GM18519 (cell line): ENCODE data around the gene ANO2.

Experiments used
- ATAC-seq: cut with Tn5 transposase; IDR thresholded peaks from one replicate; pipeline ENCODE4 v1.9.1; 2021; ENCODE audit warnings: mild to moderate bottlenecking, moderate library complexity; ENCODE audit not compliant: unreplicated experiment, low FRiP score

The ANO2 gene

DNA sequence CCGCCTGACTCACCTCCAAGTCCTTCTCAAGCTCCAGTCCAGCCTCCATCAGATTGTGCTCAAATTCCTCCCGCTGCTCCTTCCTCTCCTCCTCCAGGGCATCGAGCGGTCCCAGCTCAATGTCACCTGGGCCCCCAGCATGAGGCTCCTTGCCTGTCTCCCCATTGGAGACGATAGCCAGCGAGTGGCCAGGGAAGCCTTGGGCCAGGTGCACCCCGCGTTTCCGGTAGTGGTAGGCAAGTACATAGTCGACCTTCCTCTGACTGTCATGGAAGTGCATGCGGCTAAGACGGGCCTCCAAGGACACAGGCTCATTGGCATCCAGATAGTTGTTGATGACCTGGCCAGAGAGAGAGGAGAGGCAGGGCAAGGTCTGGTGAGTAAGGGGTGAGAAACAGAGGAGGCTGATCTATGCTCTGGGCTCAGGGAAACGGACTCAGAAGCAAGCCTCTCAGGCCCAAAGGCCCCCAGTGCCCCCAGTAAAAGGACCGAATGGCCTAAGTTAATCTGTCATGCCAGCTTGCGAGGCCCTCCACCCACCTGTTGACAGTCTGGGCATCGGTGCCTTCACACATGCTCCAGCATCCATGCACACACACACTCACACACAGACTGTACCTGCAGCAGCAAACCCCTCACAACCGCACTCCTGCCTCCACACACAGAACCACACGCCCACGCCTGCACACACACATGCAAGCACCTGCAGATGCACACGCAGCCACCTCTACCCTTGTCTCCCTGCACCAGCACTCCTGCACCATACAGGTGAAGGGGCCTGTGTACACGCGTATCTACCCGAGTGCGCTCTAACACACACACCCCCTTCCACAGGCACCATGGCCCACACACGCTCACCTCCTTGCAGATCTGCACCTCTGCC, 23.8 kb downstream of the ANO2 start:
- ATAC-seq, result no peak

DNA sequence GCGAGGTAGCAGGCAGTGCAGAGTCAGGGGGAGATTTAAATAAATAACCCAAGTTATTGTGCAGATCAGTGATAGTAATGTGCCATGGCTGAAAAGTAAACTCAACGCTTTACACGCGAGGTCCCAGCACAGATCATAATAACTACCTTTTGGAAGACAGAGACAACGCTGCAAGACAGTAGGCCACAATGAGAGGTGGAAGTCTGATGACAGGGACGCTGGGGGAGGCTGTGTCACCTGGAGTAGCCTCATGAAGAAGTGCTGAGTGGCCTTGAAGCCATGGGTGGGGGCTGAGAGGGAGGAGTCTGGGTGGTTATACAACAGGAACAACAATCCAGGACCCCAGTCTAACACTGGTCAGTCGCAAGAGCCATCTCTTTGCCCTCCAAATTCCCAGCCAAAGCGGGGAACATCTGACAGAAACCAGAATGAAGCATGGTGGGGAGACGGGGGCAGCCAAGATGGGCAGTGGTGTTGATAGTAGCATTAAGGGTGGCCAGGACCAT, 28.2 kb downstream of the ANO2 start:
- no peak for ATAC-seq

DNA sequence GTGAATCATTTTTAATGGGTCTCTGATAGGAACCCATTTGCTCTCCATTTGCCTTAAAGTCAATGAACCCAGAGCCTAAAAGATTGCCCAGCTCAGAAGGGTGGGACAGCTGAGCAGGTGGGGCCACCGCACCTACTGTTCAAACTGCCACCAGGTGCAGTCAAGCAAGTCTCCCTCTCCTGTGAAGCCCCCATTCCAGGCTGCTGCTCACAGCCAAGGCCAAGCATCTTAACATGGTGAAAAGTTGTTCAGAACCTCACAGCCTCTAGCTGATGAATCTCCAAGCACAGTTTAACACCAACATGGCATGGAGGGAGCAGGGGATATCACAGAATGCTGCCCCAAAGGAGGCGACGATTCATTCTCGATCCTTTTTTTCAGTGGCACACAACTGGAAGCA, 29.5 kb downstream of the ANO2 start:
- ATAC-seq, result no peak

GRCh38 chr12:5914387-5915149, 30.5 kb downstream of the ANO2 start:
- ATAC-seq, result no peak

DNA sequence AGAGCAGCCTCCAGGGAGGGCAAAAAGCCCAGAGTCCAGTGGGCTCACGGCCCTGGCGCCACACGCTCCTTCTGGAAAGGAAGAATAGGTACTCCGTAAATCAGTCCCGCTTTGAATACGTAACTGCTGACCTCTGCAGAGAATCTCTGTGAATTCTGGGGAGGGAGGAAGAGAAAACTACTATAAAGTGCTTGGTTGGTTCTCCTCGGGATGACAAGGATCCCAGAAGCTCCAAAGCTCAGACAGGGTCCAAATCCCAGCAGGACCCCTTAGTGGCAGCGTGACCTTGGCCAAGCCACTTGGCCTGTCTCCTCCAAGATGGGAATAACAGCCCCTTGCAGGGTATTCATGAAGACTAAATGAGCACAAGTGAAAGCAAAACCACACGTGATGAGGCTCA, 31.7 kb downstream of the ANO2 start:
- no peak for ATAC-seq

GRCh38 chr12:5912437-5913334, 32.4 kb downstream of the ANO2 start:
- ATAC-seq, result no peak

GRCh38 chr12:5912011-5912410, 33.0 kb downstream of the ANO2 start:
- ATAC-seq, result no peak

GRCh38 chr12:5910790-5911548, 34.1 kb downstream of the ANO2 start:
- no peak for ATAC-seq

- ATAC-seq, result no peak
Measured at GRCh38 chr12:5909560-5909959, 35.5 kb downstream of the ANO2 start.

DNA sequence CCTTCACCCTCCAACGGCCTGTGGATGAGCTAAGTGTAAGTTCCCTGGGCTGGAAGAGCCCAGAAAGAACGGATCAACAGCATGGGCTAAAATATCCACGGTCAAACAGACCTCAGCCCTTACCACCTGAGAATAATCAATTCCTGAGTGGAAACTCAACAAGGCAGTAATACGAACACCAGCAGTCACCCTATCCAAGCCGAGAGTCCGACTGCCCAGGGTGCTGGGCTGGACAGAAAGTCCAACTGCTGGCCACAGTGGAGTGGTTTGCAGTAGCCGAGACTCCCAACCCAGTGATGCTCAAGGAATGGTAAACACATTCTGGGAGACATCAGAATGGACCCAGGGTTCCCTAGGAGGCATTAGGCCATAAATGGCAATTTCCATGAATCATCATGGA, 36.8 kb downstream of the ANO2 start:
- no peak for ATAC-seq

GRCh38 chr12:5907807-5908206, 37.3 kb downstream of the ANO2 start:
- ATAC-seq, result no peak

DNA sequence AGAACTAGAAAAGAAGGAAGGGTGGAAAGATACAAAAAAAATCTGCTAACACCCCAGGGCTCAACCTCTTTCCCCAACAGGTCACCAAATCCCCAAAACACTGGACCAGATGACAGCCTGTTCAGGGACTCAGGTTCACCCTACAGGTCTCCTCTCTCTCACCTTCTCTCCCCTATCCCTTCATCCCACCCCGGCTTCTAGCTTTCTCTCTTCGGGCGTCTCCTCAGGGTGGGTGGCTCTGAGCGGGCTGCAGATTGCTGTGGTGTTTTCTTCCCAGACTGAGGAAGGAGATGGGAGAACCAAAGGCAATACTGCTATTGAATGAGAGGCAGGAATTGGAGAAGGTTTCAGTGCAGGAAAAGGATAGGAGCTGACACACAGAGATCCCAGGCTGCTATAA, 39.3 kb downstream of the ANO2 start:
- no peak for ATAC-seq

DNA sequence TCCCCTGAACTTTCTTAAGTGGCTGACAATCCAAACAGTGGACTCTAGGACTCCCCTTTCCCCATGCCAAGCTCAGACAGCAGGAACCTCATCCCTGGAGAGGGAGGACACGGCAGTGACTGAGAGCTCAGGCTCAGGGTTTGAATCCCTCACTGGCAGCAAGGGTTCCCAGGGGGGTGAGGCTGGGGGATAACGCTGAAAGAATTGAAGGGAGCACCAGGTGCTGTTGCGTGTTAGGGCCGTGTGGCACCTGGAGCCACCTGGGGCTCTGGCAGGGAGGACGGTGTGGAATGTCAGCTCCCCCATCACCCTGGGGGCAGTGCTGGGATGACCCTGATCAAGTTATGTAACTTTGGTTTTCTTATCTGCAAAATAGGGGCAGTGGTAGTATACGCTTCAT, 40.1 kb downstream of the ANO2 start:
- ATAC-seq, result no peak

DNA sequence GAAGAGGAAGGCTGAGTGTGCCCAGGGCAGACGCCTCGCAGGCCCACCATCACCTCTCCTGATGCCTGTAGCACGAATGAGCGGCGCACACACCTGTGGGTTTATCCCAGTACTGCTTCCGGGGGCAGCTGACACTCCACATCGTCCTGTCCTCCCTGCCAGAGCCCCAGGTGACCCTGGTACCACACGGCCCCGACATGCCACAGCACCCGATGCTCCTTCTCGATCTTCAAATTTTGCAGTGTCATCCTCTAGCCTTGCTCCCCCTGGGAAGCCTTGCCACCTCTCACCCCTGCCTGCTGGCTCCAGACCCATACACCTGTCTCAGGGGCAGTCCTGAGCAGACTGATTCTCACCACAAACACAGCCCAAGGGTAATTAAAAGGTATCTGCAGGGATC, 40.6 kb downstream of the ANO2 start:
- ATAC-seq, result no peak

DNA sequence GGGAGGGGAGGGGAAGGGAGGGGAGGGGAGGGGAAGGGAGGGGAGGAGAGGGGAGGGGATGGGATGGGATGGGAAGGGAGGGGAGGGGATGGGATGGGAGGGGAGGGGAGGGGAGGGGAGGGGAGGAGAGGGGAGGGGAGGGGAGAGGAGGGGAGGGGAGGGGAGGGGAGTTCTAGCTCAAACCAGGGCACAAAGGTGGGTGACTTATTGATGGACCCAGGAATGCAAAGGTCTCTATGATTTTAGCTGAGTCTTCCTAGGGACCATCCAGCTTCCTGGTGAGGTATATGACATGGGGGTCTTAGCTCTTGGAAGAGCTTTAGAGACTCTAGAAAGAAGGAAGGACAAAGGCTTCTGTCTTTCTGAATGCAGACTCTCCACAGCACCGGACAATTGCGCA, 42.3 kb downstream of the ANO2 start:
- ATAC-seq, result no peak

DNA sequence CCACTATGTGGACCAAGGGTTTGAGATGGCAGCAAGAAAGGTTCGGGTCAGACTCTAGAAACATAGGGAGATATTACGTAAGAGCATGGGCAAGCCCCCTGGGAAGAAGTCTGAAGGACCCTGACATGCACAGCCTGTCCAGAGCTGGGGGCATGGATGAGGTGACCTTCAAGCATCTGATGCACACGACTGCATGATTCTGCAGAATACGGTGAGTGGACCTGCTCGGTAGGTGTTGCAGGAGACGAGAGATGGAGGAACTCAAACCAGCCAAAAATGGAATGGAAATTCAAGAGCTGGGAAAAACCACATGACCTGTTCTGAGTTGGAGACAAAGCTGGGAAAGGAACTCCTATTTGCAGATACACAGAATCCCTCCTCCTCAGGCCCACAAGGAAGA, 43.6 kb downstream of the ANO2 start:
- ATAC-seq, result no peak

- no peak for ATAC-seq
Measured at GRCh38 chr12:5900533-5901205, 44.4 kb downstream of the ANO2 start.

DNA sequence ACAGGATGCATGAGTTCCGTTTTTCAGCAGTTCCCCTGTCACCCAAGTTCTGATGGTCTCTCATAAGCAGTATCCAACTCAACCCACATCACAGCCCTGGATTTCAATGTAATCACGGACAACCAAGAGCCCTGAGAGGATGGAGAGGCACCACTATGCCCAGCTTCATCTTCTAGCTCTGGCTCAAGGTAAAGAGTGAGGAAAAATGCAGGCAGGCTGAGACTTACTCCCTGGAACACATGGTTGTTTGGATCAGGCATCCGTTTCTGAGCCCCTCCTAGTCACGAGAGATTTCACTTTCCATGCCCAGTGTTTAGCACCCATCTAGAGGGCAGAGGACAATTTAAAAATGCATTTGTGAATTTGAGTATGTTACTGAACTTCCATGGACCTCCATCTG, 45.0 kb downstream of the ANO2 start:
- no peak for ATAC-seq

- no peak for ATAC-seq
Measured at GRCh38 chr12:5899675-5900074, 45.4 kb downstream of the ANO2 start.
